ENCODE data around the gene CST3.

DNA sequence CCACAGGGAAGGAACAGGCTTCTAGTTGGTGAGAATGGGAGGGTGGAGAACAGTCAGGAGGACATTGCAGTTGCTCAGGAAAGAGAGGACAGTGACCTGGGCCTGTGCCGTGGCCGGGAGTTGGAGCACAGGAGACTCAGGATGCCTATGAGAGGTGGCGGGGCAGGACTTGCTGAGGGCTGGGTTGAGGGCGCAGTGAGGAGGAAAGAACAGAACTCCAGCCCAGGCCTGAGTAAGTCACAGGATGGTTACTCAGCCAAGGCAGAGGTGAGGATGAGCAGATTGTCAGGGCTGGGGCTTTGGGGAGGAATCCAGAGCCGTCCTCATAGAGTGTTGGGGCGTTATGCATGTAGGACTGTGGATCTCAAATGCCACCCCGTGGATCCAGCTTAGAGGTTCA, 29.9 kb upstream of the CST3 start:
- TF ChIP-seq, protein P1, sequence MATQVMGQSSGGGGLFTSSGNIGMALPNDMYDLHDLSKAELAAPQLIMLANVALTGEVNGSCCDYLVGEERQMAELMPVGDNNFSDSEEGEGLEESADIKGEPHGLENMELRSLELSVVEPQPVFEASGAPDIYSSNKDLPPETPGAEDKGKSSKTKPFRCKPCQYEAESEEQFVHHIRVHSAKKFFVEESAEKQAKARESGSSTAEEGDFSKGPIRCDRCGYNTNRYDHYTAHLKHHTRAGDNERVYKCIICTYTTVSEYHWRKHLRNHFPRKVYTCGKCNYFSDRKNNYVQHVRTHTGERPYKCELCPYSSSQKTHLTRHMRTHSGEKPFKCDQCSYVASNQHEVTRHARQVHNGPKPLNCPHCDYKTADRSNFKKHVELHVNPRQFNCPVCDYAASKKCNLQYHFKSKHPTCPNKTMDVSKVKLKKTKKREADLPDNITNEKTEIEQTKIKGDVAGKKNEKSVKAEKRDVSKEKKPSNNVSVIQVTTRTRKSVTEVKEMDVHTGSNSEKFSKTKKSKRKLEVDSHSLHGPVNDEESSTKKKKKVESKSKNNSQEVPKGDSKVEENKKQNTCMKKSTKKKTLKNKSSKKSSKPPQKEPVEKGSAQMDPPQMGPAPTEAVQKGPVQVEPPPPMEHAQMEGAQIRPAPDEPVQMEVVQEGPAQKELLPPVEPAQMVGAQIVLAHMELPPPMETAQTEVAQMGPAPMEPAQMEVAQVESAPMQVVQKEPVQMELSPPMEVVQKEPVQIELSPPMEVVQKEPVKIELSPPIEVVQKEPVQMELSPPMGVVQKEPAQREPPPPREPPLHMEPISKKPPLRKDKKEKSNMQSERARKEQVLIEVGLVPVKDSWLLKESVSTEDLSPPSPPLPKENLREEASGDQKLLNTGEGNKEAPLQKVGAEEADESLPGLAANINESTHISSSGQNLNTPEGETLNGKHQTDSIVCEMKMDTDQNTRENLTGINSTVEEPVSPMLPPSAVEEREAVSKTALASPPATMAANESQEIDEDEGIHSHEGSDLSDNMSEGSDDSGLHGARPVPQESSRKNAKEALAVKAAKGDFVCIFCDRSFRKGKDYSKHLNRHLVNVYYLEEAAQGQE (IDR thresholded peaks at IDR 0.05; ENCODE audit: insufficient read depth in 1 of 2, low read depth in 2 of 2, low read length in 2 of 2): no peak
- TF ChIP-seq POLR2AphosphoS5 (IDR thresholded peaks at IDR 0.05; ENCODE audit: low read depth, low read length) (no peak), TAF1 (IDR thresholded peaks at IDR 0.05; ENCODE audit: borderline replicate concordance, insufficient read depth, low read length) (no peak), SIN3A (IDR thresholded peaks at IDR 0.05; ENCODE audit: borderline replicate concordance, insufficient read depth, low read length) (no peak), FOXP2 (optimal IDR thresholded peaks at IDR 0.05; ENCODE audit: borderline replicate concordance, extremely low read depth, extremely low read length, insufficient read depth) (no peak)

All from PFSK-1 (cell line).